HuH-7 (cell line): ENCODE data around the gene RAD51C.
"Not testable (repeated sequence)": the region's sequence is repeated elsewhere in the genome, so short reads cannot be mapped to it uniquely, and the experiment has no call there.

Source experiments
- DNase-seq: peaks from one replicate; pipeline ENCODE4 v3.0.0; 2011; ENCODE audit warnings: low spot score

The RAD51C gene

GRCh38 chr17:58684003-58684402, 8.4 kb upstream of the RAD51C start:
- DNase-seq: no peak

GRCh38 chr17:58684462-58684861, 7.9 kb upstream of the RAD51C start:
- not testable (repeated sequence) for DNase-seq

GRCh38 chr17:58686980-58687379, 5.4 kb upstream of the RAD51C start:
- DNase-seq: no peak

- no peak for DNase-seq
Observed at GRCh38 chr17:58688521-58688920, 3.9 kb upstream of the RAD51C start.

- not testable (repeated sequence) for DNase-seq
Observed at GRCh38 chr17:58690033-58690432, 2.4 kb upstream of the RAD51C start.

- no peak for DNase-seq
Observed at GRCh38 chr17:58691701-58692238, 632 bp upstream of the RAD51C start, which contains the start of gene TEX14. Gene TEX14, minus strand, starts transcription at chr17:58692045. Its CDS starts 40,044 bp downstream, at chr17:58652001.

GRCh38 chr17:58693208-58693607, 806 bp downstream of the RAD51C start:
- no peak for DNase-seq

GRCh38 chr17:58693751-58694150, 1.3 kb downstream of the RAD51C start:
- no peak for DNase-seq

GRCh38 chr17:58694302-58694701, 1.9 kb downstream of the RAD51C start:
- no peak for DNase-seq

- DNase-seq: no peak
Observed at GRCh38 chr17:58694826-58695225, 2.4 kb downstream of the RAD51C start.

- DNase-seq: no peak
Observed at GRCh38 chr17:58699771-58700170, 7.4 kb downstream of the RAD51C start.

- no peak for DNase-seq
Observed at GRCh38 chr17:58702045-58702476, 9.7 kb downstream of the RAD51C start.

GRCh38 chr17:58702708-58703107, 10.3 kb downstream of the RAD51C start:
- DNase-seq: no peak

GRCh38 chr17:58703137-58703915, 10.9 kb downstream of the RAD51C start:
- no peak for DNase-seq

- DNase-seq: no peak
Observed at GRCh38 chr17:58703916-58704286, 11.5 kb downstream of the RAD51C start.

- DNase-seq: no peak
Observed at GRCh38 chr17:58706351-58707140, 14.1 kb downstream of the RAD51C start.

- DNase-seq: no peak
Observed at GRCh38 chr17:58710948-58711552, 18.6 kb downstream of the RAD51C start.

GRCh38 chr17:58722274-58722673, 29.9 kb downstream of the RAD51C start:
- no peak for DNase-seq

- no peak for DNase-seq
Observed at GRCh38 chr17:58722696-58723095, 30.3 kb downstream of the RAD51C start.

GRCh38 chr17:58728798-58729197, 36.4 kb downstream of the RAD51C start:
- DNase-seq: no peak

GRCh38 chr17:58730937-58731336, 38.5 kb downstream of the RAD51C start:
- no peak for DNase-seq

- no peak for DNase-seq
Observed at GRCh38 chr17:58734040-58734439, 41.6 kb downstream of the RAD51C start.

- no peak for DNase-seq
Observed at GRCh38 chr17:58734811-58735210, 42.4 kb downstream of the RAD51C start.
